Heart left ventricle (tissue), 13 donors: ENCODE results near the gene TPST2.

Source experiments
- CTCF ChIP-seq, 12 donors: fragments of 200-600 bp; sonication (generic) in 4 of 12; IDR thresholded peaks; one replicate each; pipeline versions ENCODE4 v1.5.0 to v1.8.0; 2018 to 2022; ENCODE audit warnings: antibody characterized with exemption in 12 of 12, mild to moderate bottlenecking in 5 of 12
- POLR2A ChIP-seq, 2 donors: fragments of 450-650 bp; IDR thresholded peaks; one replicate each; pipeline ENCODE4 v1.6.1; 2017; ENCODE audit warnings: antibody characterized with exemption in 2 of 2, mild to moderate bottlenecking in 2 of 2, moderate library complexity in 2 of 2
- donor health status: ischemic (EF 13 %, LVEDD 7.1; RV severe dilation, severe dysfunction).
- donor health status: DM: no; HTN: yes; CAD: no.
- donor health status: DM: no; HTN: no; CAD: no.
- donor health status: ischemic (EF 25% LVEDD 6.9; RV normal size, moderate dysfunction).
- donor health status: ischemic (EF 25% LVEDD 5.7; RV mildly dilated, moderate dysfunction).
- donor health status: ischemic (EF 35%, LVEDD 5.7; RV mildly dilated, moderate dysfunction).
- donor health status: nonischemic (EF 11% LVEDD 7.7; RV severe dilation, severe dysfunction).
- donor health status: DM: yes; HTN: yes; CAD: no.
- donor health status: PGD.
- donor health status: ischemic (EF 29% LVEDD 5.4; RV normal size, mild dysfunction).
- donor health status: nonischemic (EF 23%, LVEDD 6.1; RV moderate dilation, normal function).

DNA sequence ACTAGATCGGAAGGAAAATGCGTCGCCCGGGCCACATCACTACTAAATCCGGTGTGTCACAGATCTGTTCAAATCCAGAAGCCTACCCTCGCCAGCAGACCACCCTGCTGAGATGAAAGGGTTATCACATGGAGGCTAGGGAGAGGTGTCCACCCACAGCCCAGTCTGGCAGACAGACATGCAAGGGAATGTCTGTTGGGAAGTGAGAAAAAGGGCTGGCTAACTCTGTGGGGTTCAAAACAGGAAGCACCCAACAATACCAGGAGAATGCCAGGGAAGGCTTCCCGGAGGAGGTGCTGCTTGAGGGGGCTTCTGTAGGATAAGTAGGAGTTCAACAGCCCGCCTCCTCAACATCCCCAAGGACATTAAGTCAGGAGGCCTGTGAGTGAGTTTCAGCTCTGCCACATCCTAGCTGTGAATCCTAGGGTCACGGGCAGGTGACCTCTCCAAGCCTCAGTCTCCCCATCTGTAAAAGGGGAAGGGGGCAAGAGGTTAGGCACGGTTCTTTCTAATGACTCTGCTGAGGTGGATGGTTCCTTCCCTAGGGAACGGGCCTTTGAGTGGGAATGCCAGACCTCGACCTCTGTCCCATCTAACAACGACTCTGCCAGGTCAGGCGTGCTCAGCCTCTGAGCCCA, 1.1 kb downstream of the TPST2 start:
- TF ChIP-seq CTCF (IDR thresholded peaks at IDR 0.05) (no peak), POLR2A (IDR thresholded peaks at IDR 0.05) (no peak)
